ENCODE data around the gene CD38.

GRCh38 chr4:15851969-15852368 is 73.8 kb downstream of the CD38 start:
- TF ChIP-seq CTCF (IDR thresholded peaks at IDR 0.05) (no peak), EZH2 (IDR thresholded peaks at IDR 0.05) (no peak)

Measured in neural progenitor cell (in vitro differentiated cells).